Anterior cingulate cortex (tissue), 58 donors: ENCODE results near the gene PFKFB3.
"Not testable (repeated sequence)": the region's sequence is repeated elsewhere in the genome, so short reads cannot be mapped to it uniquely, and the experiment has no call there.

Experiments
- DNase-seq, 58 donors: peaks; one replicate each; lab custom pipeline; 2025; lab: John Stamatoyannopoulos, UW

Gene PFKFB3

DNA sequence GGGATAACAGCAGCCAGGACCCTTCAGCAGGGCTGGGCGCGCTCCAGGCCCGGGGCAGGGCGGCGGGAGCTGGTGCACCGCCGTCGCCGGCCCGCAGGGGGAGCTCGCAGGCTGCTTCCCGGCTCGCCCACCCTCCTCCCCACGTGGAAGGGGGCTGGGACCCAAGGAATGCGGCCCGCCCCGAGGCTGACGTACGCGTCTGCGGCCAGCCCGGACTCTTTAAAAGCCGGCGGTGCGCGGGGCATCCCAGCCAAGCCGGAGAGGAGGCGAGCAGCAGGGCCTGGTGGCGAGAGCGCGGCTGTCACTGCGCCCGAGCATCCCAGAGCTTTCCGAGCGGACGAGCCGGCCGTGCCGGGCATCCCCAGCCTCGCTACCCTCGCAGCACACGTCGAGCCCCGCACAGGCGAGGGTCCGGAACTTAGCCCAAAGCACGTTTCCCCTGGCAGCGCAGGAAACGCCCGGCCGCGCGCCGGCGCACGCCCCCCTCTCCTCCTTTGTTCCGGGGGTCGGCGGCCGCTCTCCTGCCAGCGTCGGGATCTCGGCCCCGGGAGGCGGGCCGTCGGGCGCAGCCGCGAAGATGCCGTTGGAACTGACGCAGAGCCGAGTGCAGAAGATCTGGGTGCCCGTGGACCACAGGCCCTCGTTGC lies at the start of gene PFKFB3:
Gene PFKFB3 (plus strand): TSS at position 249 of the 647 bp plus-strand sequence. CDS start 329 bp downstream, at position 578.
- peak; percentile 46 to 98 (median 93) for DNase-seq

DNA sequence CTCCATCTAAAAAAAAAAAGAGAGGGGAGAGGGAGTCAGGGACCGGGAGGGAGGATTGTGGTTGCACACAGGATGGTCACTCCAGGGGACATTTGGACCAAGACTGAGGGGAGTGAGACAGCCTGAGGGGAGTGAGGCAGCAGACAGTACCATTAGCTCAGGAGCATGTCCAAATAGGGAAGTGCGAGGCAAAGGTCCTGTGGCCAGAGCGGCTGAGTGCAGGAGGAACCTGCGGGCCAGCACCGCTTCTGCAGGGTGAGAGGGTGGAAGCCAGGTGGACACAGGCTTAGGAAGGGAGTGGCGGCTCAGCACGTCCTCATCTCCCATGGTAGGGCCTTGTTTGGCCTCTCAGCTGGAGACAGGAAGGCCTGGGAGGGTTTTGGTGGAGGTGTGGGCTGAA lies 48.9 kb upstream of the PFKFB3 start:
- no peak for DNase-seq

DNA sequence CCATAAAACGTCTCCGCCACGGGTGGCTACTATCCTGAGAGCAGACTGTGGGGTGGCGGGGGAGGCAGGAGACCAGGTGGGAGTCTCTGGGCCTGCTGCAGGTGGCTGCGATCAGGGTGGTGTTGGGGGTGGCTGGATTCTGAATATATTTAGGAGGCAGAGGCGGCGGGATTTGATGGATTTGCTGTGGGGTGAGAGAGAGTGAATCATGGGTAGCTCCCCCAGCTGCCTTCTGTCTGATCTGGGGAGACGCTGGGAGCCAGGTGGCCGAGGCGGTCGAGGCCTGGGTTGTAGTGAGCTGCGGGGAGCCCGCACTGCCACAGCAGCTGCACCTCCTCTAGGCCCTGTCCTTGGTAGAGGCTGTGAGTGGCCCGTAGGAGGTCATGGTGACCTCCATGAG lies 48.2 kb upstream of the PFKFB3 start:
- peak in 4 of 58 donors; percentile 7 to 20 (median 12) for DNase-seq

DNA sequence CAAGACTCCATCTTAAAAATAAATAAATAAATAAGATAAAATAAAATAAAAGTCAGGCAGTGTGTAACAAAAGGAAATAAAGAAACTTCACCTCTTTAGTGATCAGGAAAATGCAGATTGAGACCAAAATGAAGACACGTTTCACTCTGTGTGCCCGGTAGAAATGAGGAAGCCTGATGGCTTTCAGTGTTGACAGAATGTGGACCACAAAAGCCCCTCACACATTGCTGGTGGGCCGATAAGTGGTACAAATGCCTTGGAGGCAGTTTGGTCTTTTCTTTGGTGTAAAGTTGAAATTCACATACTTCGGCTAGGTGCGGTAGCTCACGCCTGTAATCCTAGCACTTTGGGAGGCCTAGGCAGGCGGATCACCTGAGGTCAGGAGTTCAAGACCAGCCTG lies 44.5 kb upstream of the PFKFB3 start:
- DNase-seq: no peak

DNA sequence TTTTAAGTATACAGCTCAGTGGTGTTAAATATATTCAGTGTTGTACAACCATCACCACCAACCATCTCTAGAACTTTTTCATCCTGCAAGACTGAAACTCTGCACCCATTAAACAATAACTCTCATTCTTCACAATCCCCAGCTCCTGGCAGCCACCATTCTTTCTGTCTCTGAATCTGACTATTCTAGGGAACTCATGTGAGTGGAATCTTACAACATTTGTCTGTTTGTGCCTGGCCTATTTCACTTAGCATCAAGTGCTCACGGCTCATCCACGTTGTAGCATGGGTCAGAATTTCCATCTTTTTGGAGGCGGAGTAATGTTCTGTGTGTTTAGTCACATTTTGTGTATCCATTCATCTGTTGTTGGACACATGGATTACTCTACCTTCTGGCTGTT lies 40.8 kb upstream of the PFKFB3 start:
- peak in 11 of 58 donors; percentile 11 to 67 (median 33) for DNase-seq

DNA sequence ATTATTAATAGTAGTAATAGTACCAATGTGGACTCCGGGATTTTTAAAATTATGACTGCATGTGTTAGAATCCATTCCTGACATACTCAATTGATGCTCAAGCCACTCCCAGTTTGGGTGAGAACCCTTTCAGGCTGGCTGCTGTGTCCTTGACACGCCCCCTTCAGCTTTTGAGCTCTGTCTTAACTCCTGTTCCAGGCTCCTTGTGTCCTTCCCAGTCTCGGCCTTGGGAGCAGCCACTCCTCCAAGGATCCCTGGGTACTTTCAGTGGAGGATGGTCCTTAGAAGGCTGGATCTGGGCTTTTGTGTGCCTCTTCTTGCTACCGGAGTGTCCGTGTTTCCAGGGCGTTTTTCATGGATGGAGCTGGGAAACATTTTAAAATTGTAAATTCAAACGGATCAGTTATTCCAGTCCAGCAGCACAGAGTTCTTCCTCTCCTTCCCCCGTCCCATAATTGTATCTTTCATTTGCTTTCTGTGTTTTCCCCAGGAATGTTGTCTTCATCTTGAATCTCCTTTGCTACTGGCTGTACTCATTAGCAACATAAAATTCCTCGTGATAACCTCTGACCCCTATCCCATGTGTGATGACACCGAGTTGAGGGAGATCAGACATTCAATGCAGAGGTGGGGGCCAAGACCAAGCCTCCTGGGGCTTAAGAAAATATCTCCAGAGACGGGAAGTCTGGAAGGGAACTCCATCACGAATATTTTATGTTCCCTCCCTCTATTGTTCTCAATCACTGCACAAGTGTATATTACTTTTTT lies 40.0 kb upstream of the PFKFB3 start:
- peak in 1 of 58 donors; percentile 16 for DNase-seq

DNA sequence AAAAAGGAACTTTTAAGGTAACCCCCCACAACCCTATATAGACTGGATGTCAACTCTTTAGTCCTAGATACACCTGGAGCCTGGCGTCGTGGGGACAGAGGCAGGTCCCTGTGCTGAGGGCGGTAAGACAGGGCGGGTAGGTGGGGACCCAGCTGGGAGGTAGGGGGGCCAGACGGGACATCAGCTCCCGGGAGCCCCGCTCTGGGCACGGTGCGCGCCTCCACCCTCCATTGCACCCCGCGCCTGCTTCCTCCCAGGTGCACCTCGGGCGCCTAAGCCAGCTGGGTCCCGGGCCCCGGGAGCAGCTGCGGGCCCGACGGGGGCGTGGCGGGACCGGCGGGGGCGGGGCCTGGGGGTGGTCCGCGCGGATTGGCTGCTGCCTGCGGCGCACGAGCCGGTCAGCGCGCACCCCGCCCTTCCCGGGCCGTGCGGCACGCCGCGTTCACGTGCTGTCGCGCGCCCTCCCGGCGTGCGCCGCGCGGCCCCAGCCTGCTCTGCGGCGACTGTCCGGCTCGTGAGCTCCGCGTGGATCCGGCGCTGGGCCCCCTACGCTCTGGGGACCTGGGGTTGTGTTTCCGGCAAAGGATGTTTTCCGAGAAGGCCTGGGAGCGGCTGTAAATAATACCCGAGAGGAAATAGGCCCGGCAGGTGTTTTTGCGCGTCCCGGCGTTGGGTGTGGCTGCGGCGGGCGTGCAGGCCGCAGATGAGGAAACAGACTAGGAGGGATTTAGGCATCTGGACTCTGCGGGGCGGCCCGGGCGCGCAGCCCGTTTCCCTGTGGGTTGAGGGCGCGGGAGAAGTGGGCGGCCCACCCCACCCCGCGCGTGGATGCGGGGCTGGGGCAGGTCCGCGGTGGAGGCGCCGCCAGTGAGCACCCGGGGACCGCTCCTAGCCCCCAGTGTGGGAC lies 39.1 kb upstream of the PFKFB3 start:
- DNase-seq: peak in 57 of 58 donors; percentile 21 to 90 (median 80)

DNA sequence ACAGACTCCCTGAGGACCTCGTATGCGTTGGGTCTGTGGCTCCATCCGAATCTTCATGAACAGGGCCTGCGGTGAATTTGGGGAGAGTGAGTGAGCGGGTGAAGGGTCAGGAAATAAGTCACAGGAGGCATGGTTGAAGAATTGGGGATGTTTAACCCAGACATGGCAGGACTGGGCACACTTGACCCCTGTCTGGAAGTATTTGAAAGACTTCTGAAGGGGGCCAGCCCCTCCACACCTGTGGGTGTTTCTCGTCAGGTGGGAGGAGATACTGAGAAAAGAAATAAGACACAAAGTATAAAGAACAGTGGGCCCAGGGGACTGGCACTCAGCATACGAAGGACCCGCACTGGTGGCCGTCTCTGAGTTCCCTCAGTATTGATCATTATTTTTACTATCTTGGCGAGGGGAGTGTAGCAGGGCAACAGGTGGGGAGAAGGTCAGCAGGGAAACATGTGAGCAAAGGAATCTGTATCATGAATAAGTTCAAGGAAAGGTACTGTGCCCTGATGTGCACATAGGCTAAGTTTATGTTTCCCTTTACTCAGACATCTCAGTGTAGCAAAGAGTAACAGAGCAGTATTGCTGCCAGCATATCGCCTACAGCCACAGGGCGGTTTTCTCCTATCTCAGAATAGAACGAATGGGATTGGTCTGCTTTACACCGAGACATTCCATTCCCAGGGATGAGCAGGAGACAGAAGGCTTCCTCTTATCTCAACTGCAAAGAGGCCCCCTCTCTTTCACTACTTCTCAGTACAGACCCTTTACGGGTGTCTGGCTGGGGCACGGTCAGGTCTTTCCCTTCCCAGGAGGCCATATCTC lies 38.2 kb upstream of the PFKFB3 start:
- DNase-seq: peak in 2 of 58 donors; percentile 28

DNA sequence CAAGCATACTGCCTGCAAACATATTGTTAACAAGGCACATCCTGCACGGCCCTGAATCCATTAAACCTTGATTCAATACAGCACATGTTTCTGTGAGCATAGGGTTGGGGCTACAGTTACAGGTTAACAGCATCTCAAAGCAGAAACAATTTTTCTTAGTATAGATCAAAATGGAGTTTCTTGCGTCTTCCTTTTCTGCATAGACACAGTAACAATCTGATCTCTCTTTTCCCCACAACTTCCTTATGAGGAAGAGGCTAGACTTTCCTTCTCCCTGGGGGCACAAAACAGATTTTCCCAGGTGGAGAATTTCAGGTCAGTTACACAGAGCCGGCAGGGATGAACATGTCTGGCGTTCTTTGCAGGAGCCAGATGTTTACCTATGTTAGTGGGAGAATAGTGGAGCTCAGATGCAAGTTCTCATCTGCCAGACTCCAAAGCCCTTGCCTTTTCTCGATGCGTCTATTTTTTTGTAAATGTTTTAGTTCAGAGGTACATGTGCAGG lies 37.5 kb upstream of the PFKFB3 start:
- no peak for DNase-seq

DNA sequence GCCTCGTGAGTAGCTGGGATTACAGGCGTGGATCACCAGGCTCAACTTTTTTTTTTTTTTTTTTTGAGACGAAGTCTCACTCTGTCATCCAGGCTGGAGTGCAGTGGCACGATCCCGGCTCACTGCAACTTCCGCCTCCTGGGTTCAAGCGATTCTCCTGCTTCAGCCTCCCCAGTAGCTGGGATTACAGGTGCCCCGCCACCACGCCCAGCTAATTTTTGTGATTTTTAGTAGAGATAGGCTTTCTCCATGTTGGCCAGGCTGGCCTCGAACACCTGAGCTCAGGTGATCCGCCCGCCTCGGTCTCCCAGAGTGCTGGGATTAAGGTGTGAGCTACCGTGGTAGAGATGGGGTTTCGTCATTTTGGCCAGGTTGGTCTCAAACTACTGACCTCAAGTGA lies 36.8 kb upstream of the PFKFB3 start:
- DNase-seq: not testable (repeated sequence)

DNA sequence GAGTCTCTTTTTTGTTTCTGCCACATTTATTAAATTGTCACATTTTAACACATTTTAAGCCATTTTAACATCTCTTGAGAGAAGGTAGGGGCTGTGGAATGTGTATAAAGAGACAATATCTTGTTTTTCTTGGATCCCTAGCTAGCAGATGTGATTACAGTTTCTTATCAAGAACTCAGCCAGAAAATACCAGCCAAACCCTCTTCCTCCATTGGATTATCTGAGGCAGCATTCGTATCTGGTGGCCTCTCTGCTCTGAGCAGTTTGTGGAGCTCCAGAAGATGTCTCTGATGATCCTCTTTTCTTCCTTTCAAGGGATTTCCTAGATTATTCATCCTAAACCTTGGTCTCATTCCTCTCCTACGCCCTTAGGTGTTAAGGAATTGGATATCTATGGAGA lies 35.3 kb upstream of the PFKFB3 start:
- DNase-seq: no peak

DNA sequence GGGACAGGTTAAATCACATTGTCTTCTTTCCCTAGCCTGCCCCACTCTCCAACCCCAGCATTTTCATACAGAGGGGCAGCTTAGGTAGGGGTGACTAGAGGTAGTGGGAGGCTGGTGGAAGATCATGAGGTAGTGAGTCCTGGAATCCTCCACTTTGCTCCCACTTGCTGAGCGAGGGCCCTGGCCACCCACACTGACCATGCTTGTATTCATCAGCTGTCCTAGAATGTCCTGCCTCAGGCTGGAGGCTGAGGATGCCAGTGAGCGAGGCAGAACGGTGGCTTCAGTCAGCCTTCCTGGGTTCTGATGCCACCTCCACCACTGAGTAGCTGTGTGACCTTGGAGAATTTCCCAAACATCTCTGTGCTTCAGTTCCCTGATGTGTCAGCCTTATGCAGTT lies 34.6 kb upstream of the PFKFB3 start:
- DNase-seq: no peak

DNA sequence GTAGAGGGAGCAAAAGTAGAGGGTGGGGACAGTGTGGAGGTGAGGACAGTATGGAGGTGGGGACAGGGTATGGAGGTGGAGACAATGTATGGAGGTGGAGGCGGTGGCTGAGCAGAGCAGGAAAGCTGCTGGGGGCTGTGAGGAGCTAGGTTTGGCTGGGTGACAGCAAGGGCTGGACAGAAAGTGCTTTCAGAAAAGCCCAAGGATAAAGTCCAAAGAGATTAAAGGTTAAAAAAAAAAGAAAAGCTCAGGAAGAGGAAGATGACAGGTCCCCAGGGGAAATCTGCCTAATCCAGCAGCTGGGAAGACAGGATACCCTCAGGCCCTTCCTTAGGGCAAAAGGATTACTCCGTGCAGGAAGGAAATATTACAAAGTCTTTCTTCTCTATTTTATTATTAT lies 32.1 kb upstream of the PFKFB3 start:
- DNase-seq: no peak

DNA sequence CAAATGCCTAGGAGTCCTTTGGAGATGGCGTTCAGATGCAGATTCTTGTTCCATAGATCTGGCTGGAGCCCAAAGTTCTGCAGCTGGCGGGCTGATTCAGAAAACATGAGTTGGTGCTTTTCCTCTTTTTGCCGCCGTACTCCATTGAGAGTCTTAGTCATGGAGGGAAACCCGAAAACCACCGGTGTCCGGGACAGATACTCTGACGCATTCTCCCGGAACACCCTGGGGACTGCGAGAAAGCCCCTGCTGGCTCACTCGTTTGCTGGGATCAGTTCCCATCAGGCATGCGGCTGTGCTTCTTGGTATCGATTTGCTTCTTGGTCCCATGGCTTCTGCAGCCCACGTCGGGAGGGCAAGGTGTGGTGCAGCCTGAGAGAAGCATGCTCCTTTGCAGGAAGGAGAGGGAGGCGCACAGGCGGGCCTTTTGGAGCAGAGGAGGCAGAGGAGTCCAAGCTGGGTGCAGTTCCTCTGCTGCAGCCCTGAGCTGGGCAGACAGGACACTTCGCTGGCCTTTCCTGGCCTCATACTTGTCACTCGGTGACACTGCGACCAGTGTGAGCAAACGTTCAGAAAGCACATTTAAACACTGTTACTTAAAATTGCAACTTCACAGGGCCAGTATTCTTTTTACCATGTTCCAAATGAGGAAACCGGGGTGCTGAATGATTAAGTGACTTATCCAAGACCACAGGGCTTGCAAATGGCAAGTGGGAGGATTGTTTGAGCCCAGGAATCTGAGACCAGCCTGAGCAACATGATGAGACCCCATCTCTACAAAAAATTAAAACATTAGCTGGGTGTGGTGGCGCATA lies 30.6 kb upstream of the PFKFB3 start:
- DNase-seq: peak in 46 of 58 donors; percentile 10 to 74 (median 44)

DNA sequence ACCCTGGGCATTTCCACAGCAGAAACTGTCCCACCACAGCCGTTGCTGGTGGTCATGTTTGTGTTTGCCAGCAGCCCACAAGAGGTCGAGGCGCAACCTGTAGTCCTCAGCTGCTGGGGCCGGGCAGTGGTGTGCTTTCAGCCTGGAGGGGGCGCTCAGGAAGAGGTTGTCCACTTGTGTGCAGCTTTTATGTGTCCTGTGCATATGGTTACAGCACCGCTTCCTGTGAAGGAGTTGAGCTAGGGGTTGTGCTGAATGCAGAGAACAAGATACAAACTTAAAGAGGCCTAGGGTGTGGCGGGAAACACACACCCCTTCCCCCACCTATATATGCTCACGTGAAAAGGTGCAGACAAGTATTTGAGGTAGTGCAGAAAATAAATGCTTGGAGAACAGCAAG lies 29.5 kb upstream of the PFKFB3 start:
- no peak for DNase-seq

DNA sequence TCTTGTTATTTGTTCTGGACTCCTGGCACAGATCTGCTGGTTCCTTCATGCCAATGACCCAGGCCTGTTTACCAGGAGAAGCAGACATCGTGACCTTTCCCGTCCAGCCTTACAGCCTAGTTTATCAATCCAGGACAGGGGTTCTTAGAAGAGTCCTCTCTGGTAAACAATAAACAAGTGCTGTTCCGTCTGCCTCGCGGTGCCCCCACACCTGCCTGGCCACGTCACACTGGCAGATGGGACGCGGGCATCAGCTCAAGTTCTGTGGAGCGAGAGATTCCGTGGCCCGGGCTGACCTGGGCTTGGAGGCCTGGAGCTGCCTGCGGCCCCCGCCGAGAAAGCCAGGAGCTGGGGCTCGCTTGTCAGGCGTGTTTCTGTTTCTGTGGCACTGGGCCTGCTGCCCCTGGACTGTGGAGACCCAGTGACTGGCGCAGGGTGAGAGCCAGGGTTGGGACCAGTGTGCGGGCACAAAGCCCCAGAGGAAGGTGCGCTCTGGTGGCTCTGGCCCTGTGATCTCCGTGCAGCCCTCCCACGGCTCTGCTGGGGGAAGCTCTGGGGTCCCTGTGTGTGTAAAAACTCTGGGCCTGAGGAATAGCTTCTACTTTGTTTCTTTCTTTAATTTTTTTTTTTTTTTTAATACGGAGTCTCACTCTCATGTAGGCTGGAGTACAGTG lies 28.4 kb upstream of the PFKFB3 start:
- peak in 25 of 58 donors; percentile 11 to 75 (median 42) for DNase-seq

DNA sequence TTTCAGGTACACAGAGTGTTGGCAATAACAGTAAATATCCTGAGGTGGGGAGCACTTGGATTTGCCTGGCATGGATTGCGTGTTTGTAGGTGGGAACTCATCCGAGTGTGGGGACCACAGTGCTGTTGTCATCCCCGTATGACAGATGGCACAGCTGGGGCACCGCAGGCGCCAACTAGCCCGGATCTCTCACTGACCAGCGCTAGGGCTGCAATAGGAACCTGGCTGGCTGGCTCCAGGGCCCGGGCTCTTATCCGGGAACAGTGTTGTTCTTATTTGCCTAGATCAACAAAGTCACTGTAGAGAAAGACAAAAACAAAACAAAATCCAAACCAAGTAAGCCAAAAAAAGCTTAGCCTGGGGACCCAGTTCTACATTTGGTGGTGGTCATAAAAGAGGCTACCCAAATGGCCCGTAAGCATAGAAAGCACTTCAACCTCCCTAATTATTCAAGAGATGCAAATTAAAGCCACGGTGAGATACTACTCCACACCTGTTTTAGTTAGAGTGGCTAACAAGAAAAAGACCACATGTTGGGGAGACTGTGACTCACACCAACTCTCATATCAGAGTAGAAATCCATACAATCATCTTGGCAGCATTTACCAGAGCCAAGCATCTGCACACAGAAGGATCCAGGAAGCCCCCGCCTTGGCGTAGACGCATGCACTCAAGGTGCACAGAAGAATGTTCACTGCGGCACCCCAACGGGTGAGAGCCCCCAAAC lies 27.2 kb upstream of the PFKFB3 start:
- peak in 19 of 58 donors; percentile 11 to 66 (median 33) for DNase-seq
